G401.6 (cell line): ENCODE results near the gene APMAP.

Experiments
- FAIRE-seq: peaks from 2 replicates; lab custom pipeline; 2012; peaks lifted over from hg19 to GRCh38; lab: Jason Lieb, UNC

The APMAP gene

GRCh38 chr20:25024171-25024570 is 31.6 kb upstream of the APMAP start:
- no peak for FAIRE-seq

DNA sequence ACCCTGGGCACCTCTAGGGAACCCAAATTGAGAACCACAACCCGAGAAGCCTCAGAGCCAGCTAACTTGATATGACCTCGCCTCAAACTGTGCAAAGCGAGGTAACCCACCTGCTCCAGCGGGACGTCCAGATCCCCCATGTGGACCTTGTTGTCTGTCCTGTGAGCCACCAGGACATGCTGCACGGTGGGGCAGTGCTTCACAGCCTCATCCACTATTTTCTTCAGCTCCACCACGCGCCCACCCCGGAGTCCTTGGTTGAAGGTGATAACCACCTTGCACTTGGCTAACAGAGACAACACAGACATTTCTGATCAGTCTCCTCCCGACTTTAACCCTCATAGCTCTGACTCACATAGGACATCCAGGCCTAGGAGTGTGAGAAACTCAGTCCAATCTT is 30.8 kb upstream of the APMAP start:
- no peak for FAIRE-seq

DNA sequence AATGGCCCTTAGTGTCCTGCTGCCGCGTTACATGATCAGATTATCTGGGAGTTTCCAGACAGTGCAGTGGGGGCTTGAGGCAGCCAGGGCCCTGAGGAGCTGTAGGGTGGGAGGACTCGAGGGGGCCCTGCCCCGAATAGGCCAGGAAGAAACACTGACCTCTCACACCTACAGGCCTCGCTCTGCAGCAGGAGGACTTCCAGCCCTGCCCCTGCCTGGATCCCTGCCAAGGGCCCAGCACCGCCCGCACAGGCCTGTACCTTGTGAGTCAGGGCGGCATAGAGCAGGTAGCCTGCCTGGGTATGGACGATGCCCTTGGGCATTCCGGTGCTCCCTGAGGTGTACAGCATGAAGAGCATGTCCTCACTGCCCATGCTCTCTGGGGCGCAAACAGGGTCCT is 30.1 kb upstream of the APMAP start:
- FAIRE-seq = no peak

DNA sequence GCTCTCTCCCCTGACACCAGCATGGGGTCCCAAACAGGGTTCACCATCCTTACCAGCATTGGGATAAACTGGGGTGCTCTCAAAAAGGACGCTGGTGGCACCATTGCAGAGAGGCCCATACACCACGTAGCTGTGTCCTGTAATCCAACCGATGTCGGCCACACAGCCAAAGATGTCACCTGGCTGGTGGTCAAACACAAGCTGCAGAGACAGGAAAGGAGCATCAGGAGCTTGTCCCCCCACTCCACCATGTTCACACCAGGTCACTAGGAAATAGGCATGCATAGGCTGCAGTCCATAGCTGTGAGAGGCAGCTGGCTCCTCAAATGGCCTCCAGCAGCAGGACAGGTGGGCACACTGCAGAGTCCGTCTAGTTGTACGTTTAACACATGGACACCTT is 28.8 kb upstream of the APMAP start:
- no peak for FAIRE-seq

DNA sequence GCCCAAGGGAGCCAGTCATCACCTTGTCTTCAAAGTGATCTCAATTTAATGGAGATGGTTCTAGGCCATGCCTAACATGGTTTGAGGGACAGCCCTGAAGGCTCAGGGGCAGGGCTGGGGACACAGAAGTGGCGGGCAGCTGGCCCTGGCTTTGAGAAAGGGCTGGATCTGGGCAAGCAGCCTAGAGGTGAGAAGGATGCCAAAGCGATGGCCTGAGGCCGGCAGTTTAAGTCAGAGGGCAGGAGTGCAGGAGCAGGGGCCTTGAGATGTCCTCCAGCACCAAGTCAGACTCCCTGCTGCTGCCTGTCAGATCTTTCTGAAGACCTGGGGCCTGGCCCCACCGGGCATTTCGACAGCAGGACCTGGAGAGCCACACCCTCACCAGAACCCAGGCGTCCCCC is 28.4 kb upstream of the APMAP start:
- FAIRE-seq = no peak

DNA sequence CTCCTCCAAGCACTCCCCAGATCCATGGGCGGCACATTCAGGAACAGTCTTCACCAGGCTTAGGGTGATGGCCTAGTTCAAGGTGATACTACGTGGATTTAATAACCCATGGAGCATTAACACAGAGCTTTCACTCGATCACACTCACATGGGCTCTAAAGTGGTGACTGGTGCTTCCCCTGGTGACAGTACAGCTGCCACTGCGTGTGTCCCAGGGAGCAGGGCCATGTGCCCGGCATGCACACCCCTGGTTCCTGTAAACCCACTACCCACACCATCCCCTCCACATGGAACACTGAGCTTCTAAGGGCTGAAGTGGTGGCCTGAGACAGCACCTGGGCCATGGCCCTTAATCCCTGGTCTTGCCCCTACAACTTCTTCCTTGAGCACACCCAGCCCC is 27.8 kb upstream of the APMAP start:
- FAIRE-seq = no peak

DNA sequence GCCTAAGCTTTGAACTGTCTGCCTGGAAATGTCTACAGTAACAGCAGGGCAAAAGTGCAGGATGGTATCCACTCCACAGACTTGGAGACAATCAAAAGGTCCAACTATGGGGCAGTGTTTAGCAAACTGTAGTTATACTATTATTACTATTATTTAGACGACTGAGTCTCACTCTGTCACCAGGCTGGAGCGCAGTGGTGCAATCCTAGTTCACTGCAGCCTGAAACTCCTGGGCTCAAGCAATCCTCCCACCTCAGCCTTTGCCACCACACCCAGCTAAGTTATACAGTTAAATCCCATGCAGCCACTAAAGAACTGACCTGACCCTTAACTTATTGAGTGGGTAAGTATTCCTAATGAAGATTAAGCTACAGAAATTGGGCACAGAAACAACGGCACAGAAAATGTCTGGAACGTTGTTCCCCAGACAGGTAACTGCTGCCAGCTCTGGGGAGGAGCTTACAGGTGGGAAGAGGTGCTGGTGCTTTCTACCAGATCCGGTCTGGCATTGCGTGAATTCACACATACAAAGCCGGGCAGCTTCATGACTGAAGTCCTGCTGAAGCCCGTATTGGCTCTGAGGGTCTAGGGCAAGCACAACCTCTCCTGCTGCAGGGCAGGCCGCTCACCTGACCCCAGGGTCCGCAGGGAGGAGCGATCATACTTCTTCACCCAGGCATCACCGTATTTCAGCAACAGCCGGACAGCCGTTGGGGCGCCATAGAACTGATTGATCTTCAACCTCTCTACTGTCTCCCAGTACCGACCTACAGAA is 27.0 kb upstream of the APMAP start:
- no peak for FAIRE-seq

DNA sequence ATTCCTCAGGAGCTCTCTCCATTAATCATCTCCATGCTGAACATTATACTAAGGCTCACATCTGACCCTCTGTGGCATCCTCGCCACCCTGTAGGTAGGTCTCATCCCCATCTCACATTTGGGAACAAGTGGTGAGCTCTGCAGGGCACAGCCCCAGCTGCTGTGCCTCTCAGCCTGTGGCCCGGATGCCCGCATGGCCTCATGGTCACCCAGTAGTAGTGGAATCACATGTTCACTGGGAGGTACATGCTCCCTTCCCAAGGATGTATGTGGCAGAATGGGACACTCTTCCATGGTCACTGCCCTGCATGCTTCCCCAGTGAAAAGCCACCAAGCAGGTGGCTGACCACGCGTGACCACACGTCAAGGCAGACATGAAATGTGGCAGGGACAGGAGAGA is 26.3 kb upstream of the APMAP start:
- FAIRE-seq = no peak

- FAIRE-seq = no peak
Observed at GRCh38 chr20:25018425-25018824, 25.9 kb upstream of the APMAP start.

DNA sequence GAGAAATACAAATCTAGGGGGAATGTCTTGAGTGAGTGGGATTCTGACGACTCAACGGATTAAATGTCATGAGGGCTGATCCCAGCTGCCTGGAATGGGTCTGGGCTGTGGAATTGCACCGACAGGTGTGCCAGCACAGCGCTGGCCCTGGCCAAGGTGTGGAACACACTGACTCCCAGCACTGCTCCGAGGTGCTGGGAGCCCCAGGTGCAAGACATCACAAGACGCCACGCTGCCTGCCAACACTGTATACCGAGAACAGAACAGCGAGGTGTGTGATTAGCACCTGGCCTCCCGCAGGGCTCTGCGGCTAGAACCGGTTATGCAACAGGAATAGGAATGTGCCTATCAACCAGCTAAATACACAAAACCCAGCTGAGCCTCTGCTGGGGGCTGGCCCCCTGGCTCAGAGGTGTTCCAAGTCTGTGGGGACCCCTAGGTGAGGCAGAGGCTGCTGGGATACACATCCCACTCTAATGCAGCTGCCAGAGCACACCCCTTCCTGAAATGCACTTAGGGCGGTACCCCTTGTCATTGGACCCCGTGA is 24.8 kb upstream of the APMAP start:
- no peak for FAIRE-seq

GRCh38 chr20:25016471-25016870 is 23.9 kb upstream of the APMAP start:
- FAIRE-seq = no peak

DNA sequence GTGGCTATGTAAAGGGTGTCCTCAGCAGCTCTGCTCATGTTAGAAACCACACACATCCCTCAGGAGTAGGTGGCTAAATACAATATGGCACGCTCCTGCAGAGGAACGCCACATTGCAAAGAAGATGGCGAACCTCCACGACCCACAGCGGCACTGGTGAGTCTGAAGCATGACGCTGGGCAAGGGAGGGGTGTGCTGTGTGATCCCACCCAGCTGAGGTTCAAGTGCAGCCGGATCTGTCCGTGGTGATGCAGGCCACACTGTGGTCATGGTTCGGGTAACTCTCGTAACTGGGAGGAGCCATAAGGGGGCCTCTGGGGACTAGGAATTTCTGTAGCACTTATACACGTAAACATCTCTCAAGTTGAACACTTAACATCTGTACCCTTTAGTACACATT is 23.4 kb upstream of the APMAP start:
- no peak for FAIRE-seq

DNA sequence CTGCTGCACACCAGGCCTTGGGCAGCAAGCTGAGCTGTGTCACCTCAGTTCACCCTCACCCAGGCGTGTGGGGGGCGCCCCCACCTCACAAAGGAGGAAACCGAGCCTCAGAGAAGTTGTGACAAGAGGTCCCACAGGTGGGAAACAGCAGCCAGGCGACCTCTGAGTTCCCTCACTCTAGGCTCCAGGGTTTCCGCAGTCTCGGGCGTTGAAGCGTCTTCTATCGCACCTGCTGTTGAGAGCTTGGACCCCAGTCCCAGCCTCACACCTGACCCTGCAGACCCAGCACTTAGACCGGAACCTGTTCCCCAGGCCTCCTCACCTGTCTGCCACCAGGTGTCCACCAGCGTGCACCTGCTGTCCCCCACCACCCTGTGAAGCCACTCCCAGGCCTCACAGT is 22.3 kb upstream of the APMAP start:
- FAIRE-seq = no peak

DNA sequence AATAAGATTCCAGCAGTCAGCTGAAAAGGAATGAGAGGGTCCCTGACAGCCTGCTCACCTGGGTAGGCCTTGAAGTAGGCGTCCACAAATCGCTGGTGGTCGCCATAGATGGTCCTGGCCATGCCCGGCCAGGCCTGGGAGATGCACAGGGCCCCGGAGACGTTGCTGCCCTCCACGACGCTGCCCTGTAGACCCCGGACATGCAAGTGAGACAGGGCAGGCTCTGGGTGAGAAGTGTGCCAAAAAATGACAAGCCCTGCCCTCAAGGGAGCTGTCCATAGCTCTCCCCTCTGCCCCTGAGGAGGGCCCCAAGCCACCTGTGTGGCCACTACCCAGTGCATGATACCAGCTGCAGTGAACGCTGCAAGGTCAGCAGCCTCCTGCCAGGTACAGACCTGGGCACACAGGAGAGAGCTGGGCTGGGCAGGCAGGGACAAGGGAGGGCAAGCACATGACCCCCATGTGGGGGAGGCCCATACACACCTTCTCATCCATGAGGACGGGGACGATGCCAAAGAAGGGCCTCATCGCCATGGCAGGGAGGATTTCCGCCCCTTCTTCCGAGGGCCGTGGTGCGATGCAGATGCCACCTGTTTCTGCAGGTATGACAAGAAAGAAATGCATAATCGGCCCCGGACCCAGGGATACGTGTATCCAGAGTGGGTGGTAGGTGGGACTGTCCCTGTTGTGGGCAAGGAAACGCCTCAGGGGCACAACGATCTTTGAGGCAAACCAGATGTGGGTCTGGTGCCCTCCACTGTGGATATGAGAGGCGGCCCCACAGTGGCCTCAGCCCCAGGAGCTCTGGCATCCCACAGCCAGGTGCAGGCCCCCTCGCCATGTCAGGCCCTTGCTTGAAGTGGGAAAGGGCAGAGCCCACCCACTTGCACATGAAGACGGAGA is 21.2 kb upstream of the APMAP start:
- no peak for FAIRE-seq

GRCh38 chr20:25012616-25013189 is 20.2 kb upstream of the APMAP start:
- FAIRE-seq = no peak

DNA sequence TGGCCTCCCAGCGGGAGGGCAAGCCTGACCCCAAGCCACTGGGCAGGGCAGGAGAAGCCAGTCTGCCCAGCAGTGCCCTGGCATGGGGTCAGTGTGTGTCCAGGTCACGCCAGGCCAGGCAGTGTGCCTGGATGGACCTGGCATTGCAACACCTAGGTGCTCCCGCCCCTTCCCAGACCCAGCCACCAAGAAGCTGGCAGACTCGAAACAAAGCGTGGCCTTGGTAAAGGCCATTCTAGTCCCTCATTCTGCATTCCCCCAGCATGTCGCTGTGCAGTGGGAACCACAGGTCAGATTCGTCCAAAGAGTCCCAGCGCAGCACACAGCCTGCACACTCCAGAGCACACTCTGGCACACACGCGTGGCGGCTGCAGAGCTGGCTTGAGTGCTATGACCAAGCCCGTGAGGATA is 19.3 kb upstream of the APMAP start:
- FAIRE-seq = no peak

DNA sequence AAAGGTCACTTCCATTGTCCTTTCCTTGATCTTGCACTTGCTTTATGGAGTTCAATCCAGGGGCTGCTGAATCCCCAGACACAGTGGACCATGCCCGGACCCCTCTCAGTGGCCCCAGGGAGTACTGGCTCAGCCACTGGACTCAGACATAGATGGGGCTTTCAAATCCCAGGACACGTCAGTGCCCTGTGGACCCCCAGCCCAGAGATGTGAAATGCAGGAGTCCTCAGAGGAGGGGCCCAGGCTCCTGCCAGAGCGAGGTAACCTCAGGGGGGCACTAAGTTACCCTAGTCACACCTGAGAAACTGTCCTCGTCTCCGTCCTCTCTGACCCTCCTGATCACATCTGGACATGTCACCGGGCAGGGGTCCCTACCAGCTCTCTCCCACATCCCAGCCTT is 18.7 kb upstream of the APMAP start:
- no peak for FAIRE-seq

DNA sequence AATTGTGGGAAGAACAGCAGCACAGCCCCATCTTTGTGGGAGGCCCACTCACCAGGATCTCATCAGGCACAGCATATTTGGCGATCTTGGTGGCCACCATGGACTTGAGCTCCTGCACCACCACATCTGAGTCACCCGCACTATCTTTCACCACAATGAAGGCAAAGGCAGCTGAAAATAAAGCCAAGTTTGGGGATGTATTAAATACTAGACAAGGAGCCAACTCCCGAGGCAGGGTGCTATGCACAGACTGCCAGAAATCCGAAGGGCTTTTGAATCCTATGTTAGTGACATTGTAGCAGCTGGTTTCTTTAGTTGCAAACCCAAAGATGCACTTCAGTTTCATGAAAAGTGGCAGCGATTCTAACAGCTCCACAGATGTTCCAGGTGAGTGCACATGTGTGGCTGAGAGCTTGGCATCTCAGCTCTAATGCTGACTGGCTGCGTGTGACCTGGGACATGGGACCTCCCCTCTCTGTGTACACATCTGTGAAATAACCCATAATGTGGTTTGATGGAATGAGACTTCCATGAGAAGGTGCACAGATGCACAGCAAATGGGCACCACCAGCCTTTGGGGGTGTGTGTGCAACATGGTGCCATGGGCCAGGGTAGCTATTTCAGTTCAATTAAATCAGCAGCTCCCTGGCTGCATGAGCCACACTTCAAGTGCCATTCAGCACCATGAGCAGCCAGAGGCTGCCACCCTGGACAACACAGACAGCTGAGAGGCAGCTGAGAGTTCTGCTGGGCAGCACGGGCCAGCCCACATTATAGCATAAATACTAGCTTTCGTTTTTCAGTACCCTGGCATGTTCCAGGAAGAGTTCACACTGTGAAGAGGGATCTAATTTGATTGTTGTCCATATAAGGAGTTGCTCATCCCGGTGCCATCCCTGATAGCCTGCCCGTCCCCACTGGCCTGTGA is 16.9 kb upstream of the APMAP start:
- FAIRE-seq = no peak

GRCh38 chr20:25008388-25009217 is 16.1 kb upstream of the APMAP start:
- no peak for FAIRE-seq

- FAIRE-seq = no peak
Observed at GRCh38 chr20:25007491-25008305, 15.1 kb upstream of the APMAP start.
